PC-9 (cell line): ENCODE results near the gene SMARCD1.

ENCODE experiments used
- CTCF ChIP-seq: fragments of 200-600 bp; sonication (generic); conservative IDR thresholded peaks from 2 replicates; pipeline ENCODE4 v1.6.1; 2017; ENCODE audit warnings: mixed run types, antibody characterized with exemption, mild to moderate bottlenecking, moderate library complexity
- EZH2 ChIP-seq: fragments of 200-600 bp; sonication (generic); IDR thresholded peaks from 2 replicates; pipeline ENCODE4 v1.8.0; 2017; ENCODE audit warnings: antibody characterized with exemption, low read depth

- TF ChIP-seq EZH2 (no peak), CTCF (no peak)
Measured at GRCh38 chr12:50069069-50069468, 16.1 kb upstream of the SMARCD1 start.
